Measurements from ENCODE around the gene HOXA6. TPM values are rescaled to one million over a fixed set of nuclear protein-coding genes. Genes with fewer than 3 reads are reported as not detected.

The HOXA6 gene
- total and polyA plus RNA-seq, 2 donors (not counting 3 experiments of a cell fraction or from before 2014, with no cell fraction given), result 10.0 to 20.7 TPM

DNA sequence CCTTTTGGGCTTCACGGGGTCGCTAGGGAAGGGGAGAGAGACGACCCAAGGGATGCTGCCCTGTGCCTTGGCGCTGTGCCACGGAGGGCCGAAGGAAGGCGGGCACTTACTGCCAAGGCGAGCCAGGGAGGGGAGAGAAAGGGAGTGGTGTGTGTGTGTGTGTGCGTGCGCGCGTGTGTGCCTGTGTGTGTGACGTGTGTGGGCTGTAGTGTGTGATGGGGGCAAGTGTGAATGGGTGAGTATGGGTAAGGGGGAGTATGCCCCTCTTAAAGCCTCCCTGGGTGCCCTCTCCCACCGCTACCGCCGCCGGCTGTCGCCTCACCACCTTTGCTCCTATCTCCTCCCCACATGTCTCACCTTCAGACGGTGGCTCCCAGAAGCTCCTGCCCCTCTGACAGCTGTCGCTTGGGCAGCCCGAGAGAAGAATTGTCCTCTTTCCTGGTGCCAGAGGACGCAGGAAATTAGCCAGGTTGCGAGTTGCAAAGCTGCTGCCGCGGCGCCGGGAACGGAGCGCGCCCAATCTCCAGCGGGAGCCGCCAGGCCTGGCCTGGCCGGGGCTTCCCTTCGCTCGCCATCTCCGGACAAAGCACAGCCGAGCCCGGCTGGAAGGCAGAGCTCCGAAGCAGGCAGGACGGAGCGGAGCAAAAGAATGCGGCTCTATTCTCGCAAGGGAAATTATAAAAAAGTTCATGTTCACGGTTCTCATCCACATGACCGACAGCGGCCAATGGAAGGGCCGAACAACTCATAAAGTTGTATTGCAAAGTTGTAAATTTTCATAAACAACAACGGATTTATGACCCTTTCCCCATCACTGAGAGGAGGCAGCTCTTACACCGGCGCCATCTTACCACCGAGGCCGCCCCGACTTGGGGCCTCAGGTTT, 4.6 kb upstream of the HOXA6 start, which contains the start of gene HOXA3:
TSS of gene HOXA3 (minus strand) at position 653 of the 885 bp plus-strand sequence. CDS start 41,943 bp downstream, outside the sequence.
- Histone ChIP-seq H3K4me3 (replicated peaks in 1 of 3; ENCODE audit: insufficient read depth in 1 of 3, low read depth in 1 of 3, low read length in 3 of 3) (peak within 1 kb of the TSS; percentile 54 to 85 (median 55)), H3K4me1 (ENCODE audit: control insufficient read depth, extremely low read depth, insufficient read depth, low read length) (peaks cover 65% of the 10 kb centered on the region), H3K36me3 (ENCODE audit: control insufficient read depth in 2 of 2, extremely low read depth in 1 of 2, insufficient read depth in 2 of 2, low read length in 2 of 2) (no peaks in the 10 kb centered on the region), H3K79me2 (ENCODE audit: control insufficient read depth, insufficient read depth, low read length) (peaks cover 96% of the 10 kb centered on the region), H3K9me1 (replicated peaks; ENCODE audit: control insufficient read depth, extremely low read depth, insufficient read depth, low read length) (no peaks in the 10 kb centered on the region), H3K27ac (ENCODE audit: insufficient read depth, low read depth, low read length) (peak within 1 kb of the TSS; percentile 96), H2AFZ (ENCODE audit: low read depth, low read length) (no peak within 1 kb of the TSS), H3K9me3 (replicated peaks; ENCODE audit: control insufficient read depth, insufficient read depth, low read length) (no peaks in the 10 kb centered on the region), H3K9ac (replicated peaks; ENCODE audit: extremely low read depth, insufficient read depth, low read length) (peak within 1 kb of the TSS; percentile 78), H4K20me1 (replicated peaks; ENCODE audit: control insufficient read depth, extremely low read depth, insufficient read depth, low read length) (no peaks in the 10 kb centered on the region), H3K27me3 (ENCODE audit: control insufficient read depth in 2 of 2, insufficient read depth in 2 of 2, low read length in 2 of 2) (no peaks in the 10 kb centered on the region), H3K4me2 (ENCODE audit: insufficient read depth, low read length) (peak within 1 kb of the TSS; percentile 92)
- CTCF ChIA-PET, result interaction anchor here (0.9 to 5.6 kb wide), 13 partner anchors 7 to 783 kb away, joined by 3 to 83 read pairs (median 13); partner anchors contain the start of genes HOXA10, HOXA5 and HOXA9
- POLR2A ChIA-PET, result interaction anchor here (0.7 to 2.6 kb wide), 8 partner anchors 10 to 462 kb away, joined by 3 to 15 read pairs (median 6); partner anchors contain the start of gene HOXA9
- peak; percentile 94 for DNase-seq (ENCODE audit: low read depth, low spot score)
- dilution Hi-C loops (cut with MboI; ENCODE audit: extremely low pct_ligation_motif_present, low sequenced_read_pairs) (loop anchor here (25.0 kb wide), 1 partner anchor 965 kb away; no protein-coding TSS in a partner anchor), intact Hi-C loops (cut with micrococcal nuclease) (loop anchor here (1.0 to 2.0 kb wide), 2 partner anchors 7 to 13 kb away; partner anchors contain the start of gene HOXA9)
- BruUV-seq (replicated peaks), result TSS peak; percentile 35
- peak; percentile 83 for TF ChIP-seq POLR2A (IDR thresholded peaks at IDR 0.05; ENCODE audit: low read depth, low read length)
- no peak for TF ChIP-seq FOS (IDR thresholded peaks at IDR 0.05; ENCODE audit: borderline replicate concordance, insufficient read depth, low read length)
- TF ChIP-seq, protein P1, sequence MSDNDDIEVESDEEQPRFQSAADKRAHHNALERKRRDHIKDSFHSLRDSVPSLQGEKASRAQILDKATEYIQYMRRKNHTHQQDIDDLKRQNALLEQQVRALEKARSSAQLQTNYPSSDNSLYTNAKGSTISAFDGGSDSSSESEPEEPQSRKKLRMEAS (IDR thresholded peaks at IDR 0.05; ENCODE audit: insufficient read depth, insufficient read length), result no peak
- peak; percentile 37 for TF ChIP-seq MYC (IDR thresholded peaks at IDR 0.05; ENCODE audit: low read depth, low read length)
- peak; percentile 74 for TF ChIP-seq POLR2AphosphoS5 (IDR thresholded peaks at IDR 0.05; ENCODE audit: insufficient read depth, low read depth, low read length)
- TF ChIP-seq GATA2 (IDR thresholded peaks at IDR 0.05; ENCODE audit: insufficient read depth, insufficient read length, low read depth, low read length), result no peak
- TF ChIP-seq JUN (IDR thresholded peaks at IDR 0.05; ENCODE audit: borderline replicate concordance, insufficient read depth, insufficient read length, low read depth), result no peak
- no peak for TF ChIP-seq EZH2 (IDR thresholded peaks at IDR 0.05; ENCODE audit: borderline replicate concordance, low read depth, low read length, severe bottlenecking)
- TF ChIP-seq, protein P2, sequence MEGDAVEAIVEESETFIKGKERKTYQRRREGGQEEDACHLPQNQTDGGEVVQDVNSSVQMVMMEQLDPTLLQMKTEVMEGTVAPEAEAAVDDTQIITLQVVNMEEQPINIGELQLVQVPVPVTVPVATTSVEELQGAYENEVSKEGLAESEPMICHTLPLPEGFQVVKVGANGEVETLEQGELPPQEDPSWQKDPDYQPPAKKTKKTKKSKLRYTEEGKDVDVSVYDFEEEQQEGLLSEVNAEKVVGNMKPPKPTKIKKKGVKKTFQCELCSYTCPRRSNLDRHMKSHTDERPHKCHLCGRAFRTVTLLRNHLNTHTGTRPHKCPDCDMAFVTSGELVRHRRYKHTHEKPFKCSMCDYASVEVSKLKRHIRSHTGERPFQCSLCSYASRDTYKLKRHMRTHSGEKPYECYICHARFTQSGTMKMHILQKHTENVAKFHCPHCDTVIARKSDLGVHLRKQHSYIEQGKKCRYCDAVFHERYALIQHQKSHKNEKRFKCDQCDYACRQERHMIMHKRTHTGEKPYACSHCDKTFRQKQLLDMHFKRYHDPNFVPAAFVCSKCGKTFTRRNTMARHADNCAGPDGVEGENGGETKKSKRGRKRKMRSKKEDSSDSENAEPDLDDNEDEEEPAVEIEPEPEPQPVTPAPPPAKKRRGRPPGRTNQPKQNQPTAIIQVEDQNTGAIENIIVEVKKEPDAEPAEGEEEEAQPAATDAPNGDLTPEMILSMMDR (IDR thresholded peaks at IDR 0.05; ENCODE audit: extremely low read depth in 1 of 2, insufficient read depth in 1 of 2, low read depth in 1 of 2, low read length in 2 of 2), result no peak
- FAIRE-seq, result peak; percentile 88

Data from endothelial cell of umbilical vein (primary cell).